ENCODE data around the gene IRF2.

Gene IRF2

GRCh38 chr4:184473499-184474262 is 669 bp downstream of the IRF2 start:
- peak; percentile 71 for DNase-seq (ENCODE audit: low spot score)

GRCh38 chr4:184472614-184473498 is 1.5 kb downstream of the IRF2 start:
- DNase-seq (ENCODE audit: low spot score) = peak; percentile 92

GRCh38 chr4:184471881-184472613 is 2.3 kb downstream of the IRF2 start:
- DNase-seq (ENCODE audit: low spot score) = peak; percentile 43

- no peak for DNase-seq (ENCODE audit: low spot score)
These were observed 3.6 kb downstream of the IRF2 start for GRCh38 chr4:184470785-184471110.

GRCh38 chr4:184466634-184467033 is 7.7 kb downstream of the IRF2 start:
- DNase-seq (ENCODE audit: low spot score) = no peak

- DNase-seq (ENCODE audit: low spot score) = no peak
These were observed 9.4 kb downstream of the IRF2 start for GRCh38 chr4:184464759-184465454.

- DNase-seq (ENCODE audit: low spot score) = no peak
These were observed 10.5 kb downstream of the IRF2 start for GRCh38 chr4:184463856-184464255.

GRCh38 chr4:184463158-184463557 is 11.2 kb downstream of the IRF2 start:
- no peak for DNase-seq (ENCODE audit: low spot score)

- DNase-seq (ENCODE audit: low spot score) = no peak
These were observed 11.6 kb downstream of the IRF2 start for GRCh38 chr4:184462724-184463123.

- DNase-seq (ENCODE audit: low spot score) = no peak
These were observed 12.5 kb downstream of the IRF2 start for GRCh38 chr4:184461711-184462441.

GRCh38 chr4:184460499-184461285 is 13.7 kb downstream of the IRF2 start:
- no peak for DNase-seq (ENCODE audit: low spot score)

GRCh38 chr4:184459413-184459812 is 14.9 kb downstream of the IRF2 start:
- DNase-seq (ENCODE audit: low spot score) = peak; percentile 35

- peak; percentile 27 for DNase-seq (ENCODE audit: low spot score)
These were observed 16.7 kb downstream of the IRF2 start for GRCh38 chr4:184457535-184458249.

- DNase-seq (ENCODE audit: low spot score) = no peak
These were observed 18.0 kb downstream of the IRF2 start for GRCh38 chr4:184456337-184456736.

- DNase-seq (ENCODE audit: low spot score) = no peak
These were observed 19.1 kb downstream of the IRF2 start for GRCh38 chr4:184455299-184455698.

GRCh38 chr4:184453365-184454160 is 20.8 kb downstream of the IRF2 start:
- peak; percentile 80 for DNase-seq (ENCODE audit: low spot score)

- no peak for DNase-seq (ENCODE audit: low spot score)
These were observed 21.6 kb downstream of the IRF2 start for GRCh38 chr4:184452740-184453139.

- no peak for DNase-seq (ENCODE audit: low spot score)
These were observed 22.6 kb downstream of the IRF2 start for GRCh38 chr4:184451726-184452125.

All from GM03348 (cell line).